Stimulated activated CD4-positive, alpha-beta T cell treated with anti-CD3 and anti-CD28 coated beads, Interleukin-12 subunit alpha, Interleukin-12 subunit beta, amount 100 ng/mL, for 24 hours (primary cell): ENCODE results near the gene VKORC1L1.
"Not testable (repeated sequence)": the region's sequence is repeated elsewhere in the genome, so short reads cannot be mapped to it uniquely, and the experiment has no call there.

Source experiments
- DNase-seq, 2 experiments: peaks; one replicate each; pipeline ENCODE4 v3.0.0-alpha.2; 2020; ENCODE audit warnings: low read depth in 2 of 2

Gene VKORC1L1

GRCh38 chr7:65872776-65873581 is at the start of gene VKORC1L1:
VKORC1L1 (plus strand) TSS chr7:65873074; CDS start chr7:65873372, 298 bp downstream.
- peak; percentile 89 to 92 for DNase-seq

- no peak for DNase-seq
Observed at GRCh38 chr7:65827366-65827765, 45.5 kb upstream of the VKORC1L1 start.

GRCh38 chr7:65832281-65832680 is 40.6 kb upstream of the VKORC1L1 start:
- DNase-seq, result no peak

- not testable (repeated sequence) for DNase-seq
Observed at GRCh38 chr7:65836684-65837083, 36.2 kb upstream of the VKORC1L1 start.

GRCh38 chr7:65837541-65837956 is 35.3 kb upstream of the VKORC1L1 start:
- not testable (repeated sequence) for DNase-seq

GRCh38 chr7:65839846-65840245 is 33.0 kb upstream of the VKORC1L1 start:
- no peak for DNase-seq

- no peak for DNase-seq
Observed at GRCh38 chr7:65840446-65840845, 32.4 kb upstream of the VKORC1L1 start.

- not testable (repeated sequence) for DNase-seq
Observed at GRCh38 chr7:65843616-65844015, 29.3 kb upstream of the VKORC1L1 start.

- DNase-seq, result no peak
Observed at GRCh38 chr7:65846008-65846570, 26.8 kb upstream of the VKORC1L1 start.

- DNase-seq, result not testable (repeated sequence)
Observed at GRCh38 chr7:65853426-65853825, 19.4 kb upstream of the VKORC1L1 start.

GRCh38 chr7:65853892-65854291 is 19.0 kb upstream of the VKORC1L1 start:
- not testable (repeated sequence) for DNase-seq

- not testable (repeated sequence) for DNase-seq
Observed at GRCh38 chr7:65857321-65857894, 15.5 kb upstream of the VKORC1L1 start.

- DNase-seq, result not testable (repeated sequence)
Observed at GRCh38 chr7:65858660-65859059, 14.2 kb upstream of the VKORC1L1 start.

GRCh38 chr7:65866244-65866643 is 6.6 kb upstream of the VKORC1L1 start:
- DNase-seq, result not testable (repeated sequence)

GRCh38 chr7:65867681-65868080 is 5.2 kb upstream of the VKORC1L1 start:
- not testable (repeated sequence) for DNase-seq

GRCh38 chr7:65869312-65869711 is 3.6 kb upstream of the VKORC1L1 start:
- DNase-seq, result not testable (repeated sequence)

- DNase-seq, result not testable (repeated sequence)
Observed at GRCh38 chr7:65871451-65871850, 1.4 kb upstream of the VKORC1L1 start.

GRCh38 chr7:65873582-65874193 is 814 bp downstream of the VKORC1L1 start:
- peak in 1 of 2 experiments; percentile 11 for DNase-seq

- not testable (repeated sequence) for DNase-seq
Observed at GRCh38 chr7:65875715-65876114, 2.8 kb downstream of the VKORC1L1 start.

- DNase-seq, result not testable (repeated sequence)
Observed at GRCh38 chr7:65879292-65880153, 6.6 kb downstream of the VKORC1L1 start.

- DNase-seq, result not testable (repeated sequence)
Observed at GRCh38 chr7:65880242-65880641, 7.4 kb downstream of the VKORC1L1 start.
